MG63 (cell line): ENCODE data around the gene PRKCA. TPM values are rescaled to one million over a fixed set of nuclear protein-coding genes. Genes with fewer than 3 reads are reported as not detected.

Source experiments
- DNase-seq: peaks from one replicate; pipeline ENCODE4 v3.0.0-alpha.2; 2020
- H3K27me3 ChIP-seq: fragments of 250-450 bp; sonication (Bioruptor Pico); 2 replicates; pipeline ENCODE4 v1.5.1; 2020; ENCODE audit warnings: mild to moderate bottlenecking, moderate library complexity
- H3K36me3 ChIP-seq: fragments of 250-450 bp; sonication (Bioruptor Pico); 2 replicates; pipeline ENCODE4 v1.5.1; 2020; ENCODE audit warnings: mild to moderate bottlenecking, moderate library complexity
- H3K4me3 ChIP-seq: fragments of 250-450 bp; sonication (Bioruptor Pico); 2 replicates; pipeline ENCODE4 v1.5.1; 2020; ENCODE audit warnings: mild to moderate bottlenecking, moderate library complexity
- H3K9me3 ChIP-seq: fragments of 250-450 bp; sonication (Bioruptor Pico); 2 replicates; pipeline ENCODE4 v1.5.1; 2020; ENCODE audit warnings: mild to moderate bottlenecking, moderate library complexity
- total RNA-seq: library from RNA; depleted of rRNA; stranded (reverse); fragments of >200 nt; shearing (Covaris generic); gene quantifications from 2 replicates; pipeline ENCODE4 v1.2.3, GENCODE V29; 2014; ENCODE audit warnings: low replicate concordance

PRKCA gene
- total RNA-seq, 1 experiment from 2014 or later: 17.3 TPM

DNA sequence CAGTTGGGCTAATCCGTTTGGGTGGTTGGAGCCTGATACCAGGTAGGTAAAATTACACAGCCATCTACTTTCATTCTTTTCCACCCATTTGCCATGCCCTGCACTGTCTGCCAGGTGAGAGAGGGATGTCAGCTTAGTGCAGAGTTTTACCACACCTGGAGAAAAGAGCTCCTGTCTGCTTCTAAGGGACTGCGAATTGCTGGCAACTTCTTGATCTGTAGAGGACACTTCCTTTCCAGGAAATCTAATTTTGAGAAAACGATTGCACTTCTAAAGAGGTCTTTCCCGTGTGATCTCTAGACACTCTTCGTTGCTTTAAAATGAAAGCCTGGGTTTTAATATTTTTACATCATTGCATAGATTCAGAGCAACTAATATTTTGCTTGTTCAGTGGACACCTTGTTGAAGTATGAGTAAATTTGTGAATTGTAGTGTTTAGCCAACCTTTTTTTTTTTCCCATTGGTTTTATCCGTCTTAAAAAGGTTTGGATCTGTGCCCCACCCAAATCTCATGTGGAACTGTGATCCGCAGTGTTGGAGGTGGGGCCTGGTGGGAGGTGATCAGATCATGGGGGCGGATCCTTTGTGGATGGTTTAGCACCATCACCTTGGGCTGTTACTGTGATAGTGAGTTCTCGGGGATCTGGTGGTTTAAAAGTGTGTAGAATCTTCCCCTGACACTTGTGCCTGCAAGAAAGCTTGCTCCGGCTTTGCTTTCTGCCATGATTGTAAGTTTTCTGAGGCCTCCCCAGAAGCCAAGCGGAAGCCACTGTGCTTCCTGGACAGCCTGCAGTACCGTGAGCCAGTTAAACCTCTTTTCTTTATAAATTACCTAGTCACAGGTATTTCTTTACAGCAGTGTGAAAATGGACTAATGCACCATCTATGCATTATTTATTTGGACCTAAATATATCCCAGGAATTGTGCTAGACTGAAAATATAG is 104.6 kb downstream of the PRKCA start:
- Histone ChIP-seq H3K4me3 (no peak overlapping the region), H3K9me3 (no peaks in the 10 kb centered on the region), H3K27me3 (no peaks in the 10 kb centered on the region), H3K36me3 (no peaks in the 10 kb centered on the region)
- DNase-seq: no peak

DNA sequence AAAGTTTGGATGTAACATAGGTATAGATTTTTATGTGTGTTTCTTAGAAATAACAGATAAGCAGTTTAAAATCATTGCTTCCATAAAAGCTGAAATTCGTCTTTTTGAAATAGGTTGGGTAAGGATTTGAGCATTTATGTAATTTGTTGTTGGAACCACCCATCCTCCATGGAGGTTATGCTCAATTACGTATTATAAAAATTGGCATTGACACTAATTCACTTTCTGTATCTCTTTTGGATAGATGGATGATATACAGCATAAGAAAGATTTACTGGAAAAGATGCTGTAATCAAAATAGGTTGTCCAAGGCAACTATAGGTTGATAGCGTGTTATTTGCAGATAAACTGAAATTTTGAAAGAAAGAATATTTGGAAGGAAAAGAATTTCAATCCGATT is 105.5 kb downstream of the PRKCA start:
- DNase-seq: no peak
- Histone ChIP-seq H3K9me3 (no peaks in the 10 kb centered on the region), H3K27me3 (no peaks in the 10 kb centered on the region), H3K4me3 (no peak overlapping the region), H3K36me3 (no peaks in the 10 kb centered on the region)

DNA sequence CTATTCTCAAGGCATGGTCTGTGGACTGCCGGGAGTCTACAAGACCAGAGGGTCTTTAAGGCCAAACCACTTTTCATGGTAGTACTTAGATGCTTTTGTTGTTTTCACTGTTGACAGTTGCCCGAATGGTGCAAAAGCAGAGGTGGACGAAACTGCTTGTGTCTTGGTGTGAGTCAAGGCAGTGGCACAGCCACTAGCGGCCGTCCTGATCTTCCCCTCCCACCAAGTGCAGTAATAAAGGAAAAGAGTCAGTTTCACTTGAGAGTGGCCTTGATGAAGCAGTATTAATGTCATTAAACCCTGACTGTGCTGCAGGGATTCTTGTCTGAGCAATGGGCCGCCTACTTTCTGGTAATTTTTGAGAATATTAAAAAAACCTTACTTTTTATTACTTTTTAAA is 109.1 kb downstream of the PRKCA start:
- Histone ChIP-seq H3K9me3 (no peaks in the 10 kb centered on the region), H3K4me3 (no peak overlapping the region), H3K27me3 (no peaks in the 10 kb centered on the region), H3K36me3 (no peaks in the 10 kb centered on the region)
- DNase-seq: no peak

DNA sequence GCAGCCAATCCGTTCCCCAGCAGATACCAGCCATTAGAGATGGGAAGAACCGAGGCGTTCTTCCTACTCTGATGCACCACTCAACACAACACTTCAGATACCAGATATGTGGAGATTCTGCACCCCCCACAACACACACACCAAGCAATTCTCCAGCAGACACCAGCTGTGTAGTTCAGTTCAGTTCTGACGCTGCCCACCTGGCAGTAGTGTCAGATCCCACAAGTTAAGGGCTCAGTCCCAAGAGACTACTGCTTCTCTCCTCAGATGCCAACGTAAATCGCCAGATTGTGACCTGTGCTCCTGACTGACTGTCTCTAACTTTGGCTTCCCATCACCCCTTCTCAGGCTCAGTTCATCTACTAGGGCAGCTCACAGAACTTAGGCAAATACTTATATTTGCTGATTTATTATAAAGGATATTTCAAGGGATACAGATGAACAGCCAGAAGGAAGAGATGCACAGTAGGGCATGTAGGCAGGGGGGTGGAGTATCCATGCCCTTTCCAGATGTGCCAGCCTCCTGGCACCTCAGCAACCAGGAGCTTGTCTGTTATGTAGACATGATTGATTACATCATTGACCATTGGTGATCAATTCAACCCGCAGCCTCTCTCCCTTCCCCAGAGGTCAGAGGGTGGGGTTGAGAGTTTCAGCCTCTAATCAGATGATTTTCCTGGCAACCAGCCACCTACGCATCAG is 110.6 kb downstream of the PRKCA start:
- no peaks in the 10 kb centered on the region for H3K36me3 ChIP-seq
- H3K4me3 ChIP-seq: no peak overlapping the region
- no peak for DNase-seq
- H3K9me3 ChIP-seq: no peaks in the 10 kb centered on the region
- no peaks in the 10 kb centered on the region for H3K27me3 ChIP-seq

DNA sequence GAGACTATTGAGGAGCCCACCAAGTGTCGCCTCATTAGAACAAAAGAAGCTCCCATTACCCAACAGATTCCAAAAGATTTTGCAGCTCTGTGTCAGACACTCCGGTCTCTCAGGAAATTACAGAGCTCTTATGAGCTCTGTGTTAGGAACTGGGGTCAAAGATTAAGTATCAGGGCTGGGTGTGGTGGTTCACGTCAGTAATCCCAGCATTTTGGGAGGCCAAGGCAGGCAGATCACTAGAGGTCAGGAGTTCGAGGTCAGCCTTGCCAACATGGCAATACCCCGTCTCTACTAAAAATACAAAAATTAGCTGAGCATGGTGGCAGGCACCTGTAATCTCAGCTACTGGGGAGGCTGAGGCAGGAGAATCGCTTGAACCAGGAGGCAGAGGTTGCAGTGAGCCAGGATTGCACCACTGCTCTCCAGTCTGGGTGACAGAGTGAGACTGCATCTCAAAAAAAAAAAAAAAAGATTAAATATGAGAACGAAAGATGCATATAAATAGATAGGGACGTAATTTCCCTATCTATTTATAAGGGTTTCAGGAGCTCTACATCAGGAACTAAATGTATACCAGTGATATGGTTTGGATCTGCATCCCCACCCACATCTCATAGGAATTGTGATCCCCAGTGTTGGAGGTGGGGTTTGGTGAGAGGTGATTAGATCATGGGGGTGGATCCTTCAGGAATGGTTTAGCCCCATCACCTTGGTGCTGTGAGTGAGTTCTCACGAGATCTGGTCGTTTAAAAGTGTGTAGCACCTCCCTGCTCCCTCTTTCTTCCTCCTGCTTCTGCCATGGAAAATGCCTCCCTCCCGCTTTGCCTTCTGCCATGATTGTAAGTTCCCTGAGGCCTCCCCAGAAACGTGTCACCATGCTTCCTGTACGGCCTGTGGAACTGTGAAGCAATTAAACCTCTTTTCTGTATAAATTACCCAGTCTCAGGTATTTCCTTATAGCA is 111.4 kb downstream of the PRKCA start:
- Histone ChIP-seq H3K36me3 (no peaks in the 10 kb centered on the region), H3K27me3 (no peaks in the 10 kb centered on the region), H3K9me3 (no peaks in the 10 kb centered on the region), H3K4me3 (no peak overlapping the region)
- no peak for DNase-seq

DNA sequence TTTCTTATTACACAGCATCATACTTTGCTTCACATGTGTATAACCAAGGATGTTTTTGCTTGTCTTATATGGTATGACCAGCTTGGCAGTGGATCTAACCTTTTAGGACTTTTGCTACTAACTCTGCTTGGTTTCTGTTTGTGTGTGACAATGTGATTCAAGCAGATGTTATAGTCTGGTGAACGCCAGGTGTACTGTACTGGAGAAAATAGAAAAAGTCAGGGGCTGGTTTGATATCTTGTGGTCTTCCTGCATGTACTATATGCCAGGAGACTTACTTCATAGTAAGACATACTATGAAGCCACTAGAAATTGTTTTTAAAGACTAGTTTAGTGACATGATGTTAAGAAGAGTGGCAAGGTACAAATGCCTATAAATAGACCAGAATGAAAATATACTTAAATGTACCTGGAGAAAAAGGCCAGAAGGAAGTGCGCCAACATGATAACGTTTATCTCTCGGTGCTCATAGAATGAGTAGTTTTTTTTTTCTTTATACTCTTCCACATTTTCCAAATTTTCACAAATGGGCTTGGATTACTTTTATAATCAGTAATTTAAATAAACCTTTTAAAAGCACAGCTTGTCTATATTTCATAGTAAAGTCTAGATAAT is 112.3 kb downstream of the PRKCA start:
- H3K9me3 ChIP-seq: no peaks in the 10 kb centered on the region
- H3K27me3 ChIP-seq: no peaks in the 10 kb centered on the region
- no peak for DNase-seq
- no peaks in the 10 kb centered on the region for H3K36me3 ChIP-seq
- no peak overlapping the region for H3K4me3 ChIP-seq

DNA sequence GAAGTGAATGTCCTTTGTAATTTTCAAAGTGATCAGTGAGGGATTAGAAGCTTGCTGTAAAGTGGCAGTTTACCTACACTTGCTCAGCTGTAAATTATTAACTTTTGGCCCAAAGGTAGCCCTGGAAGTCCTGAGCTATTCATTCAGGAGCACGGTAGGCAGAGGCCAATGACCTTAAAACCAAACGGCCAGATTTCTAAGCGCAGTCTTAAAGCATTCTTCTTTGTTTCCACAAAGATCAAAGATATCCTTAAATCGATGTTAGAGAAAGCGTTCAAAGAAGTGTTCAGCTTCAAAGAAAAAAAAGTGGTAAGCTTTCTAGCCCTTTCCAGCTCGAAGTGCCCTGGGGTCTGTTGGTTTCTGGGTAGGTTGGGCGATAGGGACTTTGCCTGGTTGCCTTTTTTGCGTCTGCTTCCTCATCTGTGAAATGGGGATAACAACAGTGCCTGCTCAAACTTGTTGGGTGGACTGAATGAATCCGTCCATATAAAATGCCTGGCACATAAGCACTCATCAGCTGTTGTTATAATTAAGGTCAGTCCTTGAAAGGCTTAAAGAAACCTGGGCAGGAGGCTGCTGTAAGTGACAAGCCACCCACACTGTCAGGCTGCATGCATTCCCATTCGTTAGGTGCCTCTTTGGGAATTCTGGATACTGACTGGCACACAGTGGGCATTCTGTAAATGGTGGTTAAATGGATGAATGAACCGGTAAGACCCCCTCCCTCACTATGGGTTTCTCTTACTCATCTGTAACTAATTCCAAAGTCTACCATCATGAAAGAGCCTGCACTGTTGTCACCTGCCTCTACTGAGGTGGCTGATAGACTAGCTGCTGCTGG is 113.2 kb downstream of the PRKCA start:
- Histone ChIP-seq H3K27me3 (no peaks in the 10 kb centered on the region), H3K9me3 (no peaks in the 10 kb centered on the region), H3K36me3 (no peaks in the 10 kb centered on the region), H3K4me3 (no peak overlapping the region)
- DNase-seq: no peak

DNA sequence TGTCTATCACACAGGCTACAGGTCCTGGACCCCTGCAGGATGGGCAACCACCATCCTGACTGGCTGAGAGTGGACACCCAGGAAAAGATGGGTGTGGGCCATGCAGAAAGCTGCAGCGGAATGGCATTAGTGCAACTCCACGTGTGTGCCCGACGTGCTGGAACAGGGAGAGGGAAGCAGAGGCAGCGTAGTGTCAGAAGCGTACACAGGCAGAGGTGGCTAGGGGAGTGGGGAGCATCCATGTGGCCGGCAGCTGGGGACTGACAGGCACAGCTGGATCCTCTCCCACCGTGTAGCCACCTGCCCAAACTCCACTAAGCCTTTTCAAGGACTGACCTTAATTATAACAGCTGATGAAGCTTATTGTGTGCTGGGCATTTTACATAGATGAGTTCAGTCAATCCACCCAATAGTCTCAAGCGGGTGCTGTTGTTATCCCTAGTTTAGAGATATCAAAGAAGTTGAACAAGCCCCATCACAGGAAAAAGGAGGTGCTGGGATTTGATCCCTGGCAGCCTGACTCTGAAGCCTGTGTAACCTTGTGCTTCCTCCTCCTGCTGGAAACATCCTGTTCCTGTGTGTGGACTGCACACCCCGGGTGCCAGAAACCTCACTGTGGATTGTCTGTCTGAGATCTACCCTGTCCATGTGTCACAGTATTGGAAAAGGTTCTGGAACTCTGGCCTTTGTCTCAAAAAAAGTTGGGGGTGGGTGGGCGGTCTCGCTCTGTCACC is 114.0 kb downstream of the PRKCA start:
- Histone ChIP-seq H3K36me3 (no peaks in the 10 kb centered on the region), H3K27me3 (no peaks in the 10 kb centered on the region), H3K9me3 (no peaks in the 10 kb centered on the region), H3K4me3 (no peak overlapping the region)
- DNase-seq: no peak

DNA sequence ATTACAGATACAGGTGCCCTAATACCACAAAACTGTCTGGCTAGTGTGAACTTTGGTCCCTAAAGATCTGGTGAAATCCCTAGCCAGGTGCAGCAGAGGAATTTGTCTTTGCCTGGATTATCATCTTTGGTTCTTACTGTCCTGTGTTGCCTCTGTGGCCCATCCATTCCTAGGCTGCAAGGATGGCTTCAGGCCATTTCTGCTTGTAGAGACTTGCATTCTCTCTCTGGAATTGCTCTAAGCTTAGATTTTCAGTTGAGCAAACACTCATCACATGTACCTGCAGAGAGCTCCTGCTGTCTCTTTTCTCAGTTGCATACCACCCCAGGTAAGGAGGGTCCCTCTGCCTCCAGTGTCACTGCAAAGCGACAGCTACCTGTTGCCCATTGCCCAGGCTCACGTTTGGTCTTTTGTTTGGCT is 114.9 kb downstream of the PRKCA start:
- no peak overlapping the region for H3K4me3 ChIP-seq
- no peaks in the 10 kb centered on the region for H3K27me3 ChIP-seq
- DNase-seq: no peak
- H3K36me3 ChIP-seq: no peaks in the 10 kb centered on the region
- no peaks in the 10 kb centered on the region for H3K9me3 ChIP-seq

DNA sequence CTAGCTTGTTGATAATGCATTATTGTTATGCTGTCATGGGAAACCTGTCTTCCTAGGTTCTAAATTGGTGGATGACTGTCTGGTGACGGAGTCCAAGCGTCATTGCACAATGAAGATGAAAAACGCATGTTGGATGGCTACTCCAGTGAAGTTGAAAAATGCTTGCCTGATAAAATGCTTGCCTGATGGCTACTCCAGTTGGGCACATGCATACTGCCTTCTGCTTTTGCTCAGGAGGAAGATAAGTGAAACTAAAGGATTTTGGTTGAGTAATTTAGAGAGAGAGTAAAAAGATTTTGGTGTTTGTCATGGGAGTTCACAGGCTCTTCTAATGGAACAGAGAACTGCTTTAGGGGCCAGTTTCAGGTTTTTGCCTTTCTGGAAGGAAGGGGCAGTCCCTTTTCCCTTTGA is 118.6 kb downstream of the PRKCA start:
- Histone ChIP-seq H3K36me3 (no peaks in the 10 kb centered on the region), H3K9me3 (no peaks in the 10 kb centered on the region), H3K27me3 (no peaks in the 10 kb centered on the region), H3K4me3 (no peak overlapping the region)
- no peak for DNase-seq

DNA sequence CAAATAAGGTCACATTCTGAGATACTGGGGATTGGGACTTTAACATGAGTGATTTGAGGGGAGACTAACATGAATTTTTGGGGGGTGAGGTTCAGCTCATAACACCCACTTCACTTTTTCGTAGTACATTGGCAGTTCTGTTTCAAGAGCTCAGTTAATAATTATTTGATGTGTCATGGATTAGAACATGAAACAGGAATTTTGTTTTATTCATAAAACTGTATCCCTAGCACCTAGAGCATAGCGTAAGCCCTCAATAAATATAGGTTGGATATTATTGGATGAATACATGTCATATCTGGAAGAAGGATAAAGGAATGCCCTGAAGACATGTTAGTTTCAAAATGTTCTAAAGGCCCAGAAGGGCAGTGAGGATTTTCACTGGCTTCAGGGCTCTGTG is 119.8 kb downstream of the PRKCA start:
- Histone ChIP-seq H3K9me3 (no peaks in the 10 kb centered on the region), H3K4me3 (no peak overlapping the region), H3K27me3 (no peaks in the 10 kb centered on the region), H3K36me3 (no peaks in the 10 kb centered on the region)
- DNase-seq: no peak

DNA sequence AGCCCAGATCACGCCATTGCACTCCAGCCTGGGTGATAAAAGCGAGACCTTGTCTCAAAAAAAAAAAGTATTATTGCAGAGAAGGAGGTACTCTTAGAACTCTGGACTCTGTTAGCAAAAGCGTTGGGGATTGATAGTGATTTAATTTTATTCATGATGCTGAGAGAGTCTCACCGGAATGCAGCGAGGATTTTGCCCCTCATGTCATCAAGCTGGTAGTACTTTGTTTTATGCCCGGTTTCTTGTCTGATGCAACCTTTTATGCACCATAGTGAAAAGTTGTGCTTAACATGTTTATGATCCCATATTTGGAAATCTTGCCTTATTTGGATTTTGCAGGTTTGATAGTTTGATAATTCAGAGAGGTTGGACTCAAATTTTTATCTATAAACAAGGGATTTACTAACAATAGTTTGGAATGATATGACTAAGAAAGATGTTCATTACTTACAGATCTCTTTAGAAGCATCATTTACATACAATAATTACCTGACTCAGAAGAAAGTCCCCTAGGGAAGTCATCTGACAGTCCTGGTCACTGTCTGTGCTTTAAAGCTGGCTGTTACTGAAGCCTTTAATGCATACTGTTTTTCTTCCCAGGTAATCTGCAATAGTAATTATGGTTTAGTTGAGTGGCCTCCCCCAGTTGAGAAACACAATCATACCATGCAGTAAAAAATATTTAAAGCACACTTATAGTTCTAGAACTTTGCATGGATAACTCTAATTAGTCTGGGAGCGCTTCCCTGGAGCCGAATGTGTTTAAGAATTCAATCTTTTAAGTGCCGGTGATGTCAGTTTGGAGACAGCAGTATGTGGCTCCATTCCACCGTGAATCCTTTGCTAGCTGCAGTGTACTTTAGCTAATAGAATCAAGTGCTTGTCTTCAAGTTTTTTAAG is 120.9 kb downstream of the PRKCA start:
- peak; percentile 31 for DNase-seq
- H3K27me3 ChIP-seq: no peaks in the 10 kb centered on the region
- H3K36me3 ChIP-seq: no peaks in the 10 kb centered on the region
- H3K9me3 ChIP-seq: no peaks in the 10 kb centered on the region
- H3K4me3 ChIP-seq: no peak overlapping the region

DNA sequence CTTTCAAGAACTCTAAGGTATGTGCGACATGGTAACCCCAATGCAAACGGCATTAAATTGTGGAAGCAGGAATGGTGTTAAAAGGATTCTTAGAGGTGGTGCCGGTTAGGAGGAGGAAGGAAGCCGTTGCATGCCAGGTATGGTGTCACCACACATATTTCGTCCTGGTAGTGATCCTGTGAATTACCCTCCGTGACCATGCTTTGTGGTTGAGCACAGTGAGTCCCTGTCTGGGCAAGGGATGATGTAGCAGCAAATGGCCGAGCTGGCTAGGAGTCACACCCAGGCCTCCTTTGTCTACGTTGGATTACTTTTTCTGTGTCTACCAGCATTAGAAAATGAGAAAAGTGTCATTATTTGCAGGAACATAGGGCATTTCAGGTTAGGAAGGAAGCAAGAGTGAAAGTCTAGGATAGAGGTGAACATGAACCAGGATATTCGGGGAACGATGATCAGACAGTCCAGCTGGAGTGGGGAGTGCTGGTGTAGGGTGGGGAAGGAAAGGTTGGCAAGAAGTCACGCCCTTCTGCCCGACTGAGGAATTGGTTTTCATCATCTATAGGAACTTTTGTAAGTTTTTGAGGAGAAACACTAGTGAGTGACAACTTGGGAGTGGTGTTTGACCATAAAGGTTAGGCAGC is 123.5 kb downstream of the PRKCA start:
- H3K4me3 ChIP-seq: no peak overlapping the region
- no peaks in the 10 kb centered on the region for H3K36me3 ChIP-seq
- H3K9me3 ChIP-seq: no peaks in the 10 kb centered on the region
- no peak for DNase-seq
- H3K27me3 ChIP-seq: no peaks in the 10 kb centered on the region
